HepG2 (cell line): ENCODE data around the gene OLFM1. TPM values are rescaled to one million over a fixed set of nuclear protein-coding genes. Genes with fewer than 3 reads are reported as not detected.
A peak's percentile ranks its signal among the peaks of the same experiment; 100 is the strongest.

ENCODE experiments used
- CEBPZ ChIP-seq: IDR thresholded peaks from 2 replicates; pipeline ENCODE4 v1.6.1; 2012; ENCODE audit warnings: low read length, improper control_type of control experiment
- FOXO1 ChIP-seq: sonication (generic); formaldehyde crosslinking; IDR thresholded peaks from 2 replicates; pipeline ENCODE4 v1.4.0; 2020; ENCODE audit warnings: missing genetic modification reagents
- PCBP2 ChIP-seq: fragments of 200-400 bp; formaldehyde crosslinking; optimal IDR thresholded peaks from 2 replicates; pipeline ENCODE3; 2018; ENCODE audit warnings: low read length, low read depth; ENCODE audit not compliant: poor library complexity, severe bottlenecking
- RARA ChIP-seq: IDR thresholded peaks from 2 replicates; pipeline ENCODE4 v1.6.1; 2016; ENCODE audit warnings: missing genetic modification reagents, missing compliant biosample characterization
- ZBTB39 ChIP-seq: sonication (generic); formaldehyde crosslinking; IDR thresholded peaks from 2 replicates; pipeline ENCODE4 v1.5.0; 2020; ENCODE audit warnings: missing genetic modification reagents
- ZNF251 ChIP-seq: sonication (generic); formaldehyde crosslinking; IDR thresholded peaks from 2 replicates; pipeline ENCODE4 v1.9.0; 2021; ENCODE audit warnings: mild to moderate bottlenecking, missing genetic modification reagents
- ZNF547 ChIP-seq: sonication (generic); formaldehyde crosslinking; IDR thresholded peaks from 2 replicates; pipeline ENCODE4 v1.5.1; 2020; ENCODE audit warnings: mild to moderate bottlenecking, missing genetic modification reagents
- ZNF652 ChIP-seq: IDR thresholded peaks from 2 replicates; pipeline ENCODE4 v1.6.1; 2016; ENCODE audit warnings: low read depth, borderline replicate concordance
- ZNF770 ChIP-seq: sonication (generic); formaldehyde crosslinking; IDR thresholded peaks from 2 replicates; pipeline ENCODE4 v1.5.0; 2020; ENCODE audit warnings: mild to moderate bottlenecking, missing genetic modification reagents
- ZSCAN29 ChIP-seq: sonication (generic); formaldehyde crosslinking; conservative IDR thresholded peaks from 2 replicates; pipeline ENCODE4 v1.4.0; 2020; ENCODE audit warnings: mild to moderate bottlenecking, missing genetic modification reagents
- polyA plus RNA-seq, 8 experiments: library from polyadenylated mRNA; depleted of rRNA in 3 of 8; stranded (reverse) in 7 of 8; unstranded in 1 of 8; fragments of >200 nt; fragmentation: Illumina TruSeq in 4 of 8; extraction: Trizol in 4 of 8; gene quantifications; 2 replicates each; pipeline versions ENCODE4 v1.2.1 to v1.2.3, GENCODE V29; 2011 to 2016; ENCODE audit warnings: low read depth in 4 of 8, missing spikeins in 1 of 8, mixed read lengths in 1 of 8; ENCODE audit not compliant: insufficient read depth in 1 of 8
- total RNA-seq, 5 experiments: library from RNA; depleted of rRNA; stranded (reverse); fragments of >200 nt; fragmentation: Illumina TruSeq; extraction: Trizol; gene quantifications; 2 replicates each; pipeline ENCODE4 v1.2.3, GENCODE V29; 2016; ENCODE audit warnings: low read depth in 1 of 5
- TF ChIP-seq, protein P1 (sequence below): sonication (generic); formaldehyde crosslinking; IDR thresholded peaks from 2 replicates; pipeline ENCODE4 v1.5.0; 2020; ENCODE audit warnings: mild to moderate bottlenecking, missing genetic modification reagents, moderate library complexity
- TF ChIP-seq, protein P2 (sequence below): sonication (generic); formaldehyde crosslinking; IDR thresholded peaks from 2 replicates; pipeline ENCODE4 v1.5.1; 2020; ENCODE audit warnings: mild to moderate bottlenecking, missing genetic modification reagents, moderate library complexity

OLFM1 gene
- total and polyA plus RNA-seq, 2 of the 13 experiments (the other 11 are each of a cell fraction or from before 2014, with no cell fraction given), result not detected

GRCh38 chr9:135085830-135086546 is 1.5 kb upstream of the OLFM1 start (continued):
- TF ChIP-seq ZNF251 (CRISPR knock-in tag) (no peak), ZSCAN29 (peak; percentile 47; the same call in 1 of the 2 replicates), ZBTB39 (CRISPR knock-in tag) (no peak), ZNF770 (no peak), ZNF652 (CRISPR knock-in tag) (peak; percentile 29; the same call in 1 of the 2 replicates), FOXO1 (CRISPR knock-in tag) (peak; percentile 85), CEBPZ (no peak), ZNF547 (no peak), RARA (CRISPR knock-in tag) (peak; percentile 61), PCBP2 (no peak)
- TF ChIP-seq, protein P1, sequence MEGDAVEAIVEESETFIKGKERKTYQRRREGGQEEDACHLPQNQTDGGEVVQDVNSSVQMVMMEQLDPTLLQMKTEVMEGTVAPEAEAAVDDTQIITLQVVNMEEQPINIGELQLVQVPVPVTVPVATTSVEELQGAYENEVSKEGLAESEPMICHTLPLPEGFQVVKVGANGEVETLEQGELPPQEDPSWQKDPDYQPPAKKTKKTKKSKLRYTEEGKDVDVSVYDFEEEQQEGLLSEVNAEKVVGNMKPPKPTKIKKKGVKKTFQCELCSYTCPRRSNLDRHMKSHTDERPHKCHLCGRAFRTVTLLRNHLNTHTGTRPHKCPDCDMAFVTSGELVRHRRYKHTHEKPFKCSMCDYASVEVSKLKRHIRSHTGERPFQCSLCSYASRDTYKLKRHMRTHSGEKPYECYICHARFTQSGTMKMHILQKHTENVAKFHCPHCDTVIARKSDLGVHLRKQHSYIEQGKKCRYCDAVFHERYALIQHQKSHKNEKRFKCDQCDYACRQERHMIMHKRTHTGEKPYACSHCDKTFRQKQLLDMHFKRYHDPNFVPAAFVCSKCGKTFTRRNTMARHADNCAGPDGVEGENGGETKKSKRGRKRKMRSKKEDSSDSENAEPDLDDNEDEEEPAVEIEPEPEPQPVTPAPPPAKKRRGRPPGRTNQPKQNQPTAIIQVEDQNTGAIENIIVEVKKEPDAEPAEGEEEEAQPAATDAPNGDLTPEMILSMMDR (CRISPR knock-in tag), result peak; percentile 97
- TF ChIP-seq, protein P2, sequence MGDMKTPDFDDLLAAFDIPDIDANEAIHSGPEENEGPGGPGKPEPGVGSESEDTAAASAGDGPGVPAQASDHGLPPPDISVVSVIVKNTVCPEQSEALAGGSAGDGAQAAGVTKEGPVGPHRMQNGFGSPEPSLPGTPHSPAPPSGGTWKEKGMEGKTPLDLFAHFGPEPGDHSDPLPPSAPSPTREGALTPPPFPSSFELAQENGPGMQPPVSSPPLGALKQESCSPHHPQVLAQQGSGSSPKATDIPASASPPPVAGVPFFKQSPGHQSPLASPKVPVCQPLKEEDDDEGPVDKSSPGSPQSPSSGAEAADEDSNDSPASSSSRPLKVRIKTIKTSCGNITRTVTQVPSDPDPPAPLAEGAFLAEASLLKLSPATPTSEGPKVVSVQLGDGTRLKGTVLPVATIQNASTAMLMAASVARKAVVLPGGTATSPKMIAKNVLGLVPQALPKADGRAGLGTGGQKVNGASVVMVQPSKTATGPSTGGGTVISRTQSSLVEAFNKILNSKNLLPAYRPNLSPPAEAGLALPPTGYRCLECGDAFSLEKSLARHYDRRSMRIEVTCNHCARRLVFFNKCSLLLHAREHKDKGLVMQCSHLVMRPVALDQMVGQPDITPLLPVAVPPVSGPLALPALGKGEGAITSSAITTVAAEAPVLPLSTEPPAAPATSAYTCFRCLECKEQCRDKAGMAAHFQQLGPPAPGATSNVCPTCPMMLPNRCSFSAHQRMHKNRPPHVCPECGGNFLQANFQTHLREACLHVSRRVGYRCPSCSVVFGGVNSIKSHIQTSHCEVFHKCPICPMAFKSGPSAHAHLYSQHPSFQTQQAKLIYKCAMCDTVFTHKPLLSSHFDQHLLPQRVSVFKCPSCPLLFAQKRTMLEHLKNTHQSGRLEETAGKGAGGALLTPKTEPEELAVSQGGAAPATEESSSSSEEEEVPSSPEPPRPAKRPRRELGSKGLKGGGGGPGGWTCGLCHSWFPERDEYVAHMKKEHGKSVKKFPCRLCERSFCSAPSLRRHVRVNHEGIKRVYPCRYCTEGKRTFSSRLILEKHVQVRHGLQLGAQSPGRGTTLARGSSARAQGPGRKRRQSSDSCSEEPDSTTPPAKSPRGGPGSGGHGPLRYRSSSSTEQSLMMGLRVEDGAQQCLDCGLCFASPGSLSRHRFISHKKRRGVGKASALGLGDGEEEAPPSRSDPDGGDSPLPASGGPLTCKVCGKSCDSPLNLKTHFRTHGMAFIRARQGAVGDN, result peak; percentile 69
